Measurements from ENCODE around the gene PRRT2.
A peak's percentile ranks its signal among the peaks of the same experiment; 100 is the strongest.

Gene PRRT2

GRCh38 chr16:29835926-29836325 lies 23.9 kb downstream of the PRRT2 start:
- DNase-seq = no peak

DNA sequence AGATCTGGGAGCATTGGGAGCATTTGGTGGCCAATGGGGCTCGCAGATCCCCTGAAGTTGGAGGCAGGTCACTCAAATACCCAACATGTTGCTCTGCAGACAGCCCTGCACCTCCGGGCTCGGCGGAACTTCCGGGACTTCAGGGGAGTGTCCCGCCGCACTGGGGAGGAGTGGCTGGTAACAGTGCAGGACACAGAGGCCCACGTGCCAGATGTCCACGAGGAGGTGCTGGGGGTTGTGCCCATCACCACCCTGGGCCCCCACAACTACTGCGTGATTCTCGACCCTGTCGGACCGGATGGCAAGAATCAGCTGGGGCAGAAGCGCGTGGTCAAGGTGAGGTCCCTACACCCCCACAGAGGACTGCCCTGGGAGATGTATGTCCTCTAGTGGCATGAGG lies 24.6 kb downstream of the PRRT2 start:
- no peak for DNase-seq

GRCh38 chr16:29837841-29838240 lies 25.8 kb downstream of the PRRT2 start:
- DNase-seq = no peak

- no peak for DNase-seq
These were observed 27.8 kb downstream of the PRRT2 start for GRCh38 chr16:29839822-29840221.

- no peak for DNase-seq
These were observed 28.2 kb downstream of the PRRT2 start for GRCh38 chr16:29840240-29840639.

DNA sequence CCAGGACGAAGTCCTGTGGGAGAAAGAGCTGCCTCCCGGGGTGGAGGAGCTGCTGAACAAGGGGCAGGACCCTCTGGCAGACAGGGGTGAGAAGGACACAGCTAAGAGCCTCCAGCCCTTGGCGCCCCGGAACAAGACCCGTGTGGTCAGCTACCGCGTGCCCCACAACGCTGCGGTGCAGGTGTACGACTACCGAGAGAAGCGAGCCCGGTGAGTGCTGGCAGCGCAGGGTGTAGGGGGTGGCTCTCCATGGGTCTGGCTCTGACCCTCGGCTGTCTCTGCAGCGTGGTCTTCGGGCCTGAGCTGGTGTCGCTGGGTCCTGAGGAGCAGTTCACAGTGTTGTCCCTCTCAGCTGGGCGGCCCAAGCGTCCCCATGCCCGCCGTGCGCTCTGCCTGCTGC lies 29.6 kb downstream of the PRRT2 start:
- DNase-seq = no peak

- DNase-seq = no peak
These were observed 30.8 kb downstream of the PRRT2 start for GRCh38 chr16:29842732-29843346.

- no peak for DNase-seq
These were observed 31.9 kb downstream of the PRRT2 start for GRCh38 chr16:29843931-29844330.

- DNase-seq = no peak
These were observed 32.8 kb downstream of the PRRT2 start for GRCh38 chr16:29844575-29845331.

GRCh38 chr16:29845656-29846055 lies 33.7 kb downstream of the PRRT2 start:
- no peak for DNase-seq

- DNase-seq = no peak
These were observed 36.7 kb downstream of the PRRT2 start for GRCh38 chr16:29848420-29849297.

DNA sequence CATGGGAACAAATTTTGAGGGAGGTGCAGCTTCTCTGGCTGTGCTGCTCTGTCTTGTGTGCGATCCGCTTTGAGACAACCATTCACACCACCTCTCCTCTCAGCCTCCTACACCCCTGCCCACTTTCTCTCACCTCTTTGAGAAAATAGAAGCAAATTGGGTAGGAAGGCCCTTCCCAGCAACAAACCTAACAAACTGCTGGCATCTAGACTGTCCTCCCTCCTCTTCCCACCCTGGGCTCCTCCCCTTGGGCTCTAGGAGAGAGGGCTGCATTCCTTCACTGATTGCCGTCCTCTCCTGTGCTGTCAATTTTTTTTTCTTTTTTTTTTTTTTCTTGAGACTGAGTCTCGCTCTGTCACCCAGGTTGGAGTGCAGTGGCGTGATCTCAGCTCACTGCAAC lies 37.5 kb downstream of the PRRT2 start:
- no peak for DNase-seq

DNA sequence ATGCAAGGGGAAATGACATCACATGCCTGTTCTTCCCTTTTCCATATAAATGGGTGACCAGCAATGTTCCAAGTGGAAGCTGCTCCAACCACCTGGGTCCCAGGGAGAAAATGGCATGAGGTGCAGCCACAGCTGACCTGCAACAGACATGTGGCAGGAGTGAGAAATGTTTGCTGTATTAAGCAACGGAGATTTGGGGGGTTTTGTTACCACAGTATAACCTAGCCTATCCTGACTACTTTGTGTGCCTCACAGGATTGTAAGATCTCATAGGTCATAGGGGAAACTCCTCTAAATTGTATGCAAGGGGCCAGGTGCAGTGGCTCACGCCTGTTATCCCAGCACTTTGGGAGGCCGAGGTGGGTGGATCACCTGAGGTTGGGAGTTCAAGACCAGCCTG lies 39.0 kb downstream of the PRRT2 start:
- no peak for DNase-seq

DNA sequence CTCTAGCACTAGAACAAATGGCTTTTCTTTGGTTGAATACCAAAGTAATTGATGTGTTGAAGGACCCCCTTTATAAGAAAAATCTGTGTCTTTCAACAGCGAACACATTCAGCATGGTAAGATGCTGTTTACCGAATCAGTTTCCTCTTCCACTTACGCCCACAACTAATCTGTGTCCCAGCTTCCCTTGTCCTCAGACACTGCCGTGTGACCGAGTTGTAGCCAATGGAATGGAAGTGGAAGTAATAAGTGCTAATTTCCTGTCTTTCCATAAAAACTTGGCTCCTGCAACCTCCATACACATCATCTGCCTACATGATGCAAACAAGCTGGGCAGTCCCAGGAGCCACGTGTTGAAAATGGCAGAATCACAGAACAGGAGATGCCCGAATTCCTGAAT lies 40.7 kb downstream of the PRRT2 start:
- DNase-seq = no peak

DNA sequence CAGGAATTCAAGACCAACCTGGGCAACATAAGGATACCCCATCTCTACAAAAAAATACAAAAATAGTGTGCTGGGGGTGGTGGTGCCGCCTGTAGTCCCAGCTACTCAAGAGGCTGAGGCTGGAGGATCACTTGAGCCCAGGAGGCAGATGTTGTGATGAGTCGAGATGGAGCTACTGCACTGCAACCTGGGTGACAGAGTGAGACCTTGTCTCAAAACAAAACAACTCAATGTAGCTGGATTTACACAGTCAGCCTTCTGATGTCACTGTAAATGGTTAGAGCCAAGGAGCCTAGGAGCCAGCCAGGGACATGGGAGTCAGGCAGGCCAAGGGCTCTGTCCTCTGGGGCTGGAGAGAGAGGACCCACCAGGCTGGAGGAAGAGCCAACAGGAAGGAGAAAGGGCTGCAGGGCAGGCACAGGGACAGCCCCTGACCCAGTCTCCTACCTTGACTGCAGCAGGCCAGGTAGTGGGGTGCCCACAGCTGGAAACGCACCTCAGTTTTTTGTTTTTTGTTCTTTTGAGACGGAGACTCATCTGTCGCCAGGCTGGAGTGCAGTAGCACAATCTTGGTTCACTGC lies 42.6 kb downstream of the PRRT2 start:
- no peak for DNase-seq

GRCh38 chr16:29857133-29857760 lies 45.3 kb downstream of the PRRT2 start:
- peak; percentile 48 for DNase-seq

DNA sequence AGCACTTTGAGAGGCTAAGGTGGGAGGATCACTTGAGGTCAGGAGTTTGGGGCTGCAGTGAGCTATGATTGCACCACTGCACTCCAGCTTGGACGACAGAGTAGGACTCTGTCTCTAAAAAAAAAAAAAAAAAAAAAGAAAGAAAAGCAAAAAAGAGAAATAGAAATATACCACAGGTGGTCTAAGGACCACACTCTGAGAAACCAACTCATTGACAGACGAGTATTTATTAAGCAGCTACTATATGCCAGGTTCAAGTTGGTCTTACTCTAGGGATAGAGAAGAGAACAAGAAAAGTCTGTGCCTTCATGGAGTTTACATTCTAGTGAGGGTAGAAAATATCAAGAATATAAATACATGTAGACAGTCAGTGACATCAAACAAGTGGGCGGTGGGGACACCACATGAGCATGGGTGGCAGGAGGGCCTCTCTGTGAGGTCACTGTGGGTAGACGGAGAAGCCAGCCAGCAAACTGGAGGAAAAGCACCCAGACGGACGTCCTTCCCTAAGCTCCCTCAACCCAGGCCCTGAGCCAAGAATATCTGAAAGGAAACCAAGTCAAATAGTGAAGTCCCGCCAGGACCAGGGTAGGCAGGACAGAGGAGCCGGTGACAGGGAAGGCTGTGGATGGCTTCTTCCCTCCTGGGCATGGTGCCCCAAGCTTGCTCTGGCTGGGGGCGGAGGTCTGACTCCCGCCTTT lies 46.3 kb downstream of the PRRT2 start:
- DNase-seq = no peak

GRCh38 chr16:29858974-29859373 lies 47.0 kb downstream of the PRRT2 start:
- no peak for DNase-seq

GRCh38 chr16:29860218-29860617 lies 48.2 kb downstream of the PRRT2 start:
- no peak for DNase-seq

DNA sequence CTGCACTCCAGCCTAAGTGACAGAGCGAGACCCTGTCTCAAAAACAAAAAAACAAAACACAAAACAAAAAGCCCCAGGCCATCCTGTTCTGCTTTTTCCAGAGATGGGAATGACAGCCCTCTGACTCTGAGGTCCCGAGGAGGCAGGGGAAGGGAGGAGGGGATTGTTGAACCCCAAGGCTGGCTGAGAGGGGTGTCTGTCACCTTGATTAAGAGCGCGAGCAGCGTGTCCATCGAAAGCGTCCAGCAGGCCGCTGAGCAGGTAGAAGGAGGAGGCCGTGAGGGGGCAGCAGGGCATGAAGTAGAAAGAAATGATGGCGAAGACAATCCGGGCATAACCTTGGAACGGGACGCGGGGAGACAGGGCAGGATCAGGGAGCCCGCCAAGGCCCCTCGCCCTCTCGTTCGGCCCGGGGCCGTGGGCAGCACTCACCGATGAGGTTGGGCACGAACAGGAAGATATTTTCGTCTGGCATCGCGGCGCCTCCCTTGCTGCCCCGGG lies 50.4 kb downstream of the PRRT2 start:
- no peak for DNase-seq

GRCh38 chr16:29862884-29863668 lies 51.1 kb downstream of the PRRT2 start, which contains the start of gene CDIPT:
Gene CDIPT (minus strand): TSS chr16:29863226. CDS start chr16:29862857, 369 bp downstream.
- DNase-seq = peak; percentile 89
